HEK293 (cell line): ENCODE data around the gene ZNF12.

Source experiments
- CTCF ChIA-PET: fragments of 350-600 bp; formaldehyde crosslinking; extraction: SDS; loops from one replicate; lab custom pipeline; 2021; ENCODE audit warnings: antibody characterized with exemption; lab: Yijun Ruan, JAX
- POLR2A ChIA-PET: fragments of 300-600 bp; formaldehyde crosslinking; extraction: SDS; loops from one replicate; lab custom pipeline; 2020; ENCODE audit warnings: antibody characterized with exemption, inconsistent platforms; lab: Yijun Ruan, JAX
- H3K27ac ChIP-seq: fragments of 200-500 bp; sonication (Bioruptor generic); 2 replicates; pipeline ENCODE4 v1.5.1; 2014; ENCODE audit warnings: low read depth, low read length, control low read depth, inconsistent platforms; ENCODE audit errors: extremely low read depth
- H3K36me3 ChIP-seq, 2 experiments: fragments of 200-500 bp in 1 of 2; sonication (Bioruptor generic) in 1 of 2; 1 replicate in 1 of 2; 2 replicates in 1 of 2; pipeline ENCODE4 v1.5.1; 2014 to 2017; ENCODE audit warnings: inconsistent platforms in 2 of 2, low read length in 2 of 2; ENCODE audit not compliant: control insufficient read depth in 2 of 2, insufficient read depth in 1 of 2
- H3K4me1 ChIP-seq: fragments of 200-500 bp; sonication (Bioruptor generic); 2 replicates; pipeline ENCODE4 v1.5.1; 2014; ENCODE audit warnings: mild to moderate bottlenecking, low read length, inconsistent platforms; ENCODE audit not compliant: control insufficient read depth, insufficient read depth
- H3K4me3 ChIP-seq: 2 replicates; pipeline ENCODE4 v1.5.1; 2011; ENCODE audit warnings: low read depth, mild to moderate bottlenecking, control low read depth, low read length, moderate library complexity
- H3K9me3 ChIP-seq: fragments of 200-500 bp; sonication (Bioruptor generic); 2 replicates; pipeline ENCODE4 v1.5.1; 2014; ENCODE audit warnings: low read depth, low read length, inconsistent platforms; ENCODE audit not compliant: control insufficient read depth, insufficient read depth
- EGR2 ChIP-seq: fragments of 450-650 bp; formaldehyde crosslinking; IDR thresholded peaks from 2 replicates; pipeline ENCODE4 v1.5.1; 2016; ENCODE audit warnings: low read depth, missing biosample characterization, missing genetic modification characterization
- KLF1 ChIP-seq: fragments of 450-650 bp; formaldehyde crosslinking; IDR thresholded peaks from 2 replicates; pipeline ENCODE4 v1.5.1; 2016; ENCODE audit warnings: missing biosample characterization, missing genetic modification characterization
- KLF16 ChIP-seq: fragments of 450-650 bp; formaldehyde crosslinking; IDR thresholded peaks from 2 replicates; pipeline ENCODE4 v1.5.1; 2017; ENCODE audit warnings: missing biosample characterization, missing genetic modification characterization
- SP7 ChIP-seq: fragments of 450-650 bp; formaldehyde crosslinking; IDR thresholded peaks from 2 replicates; pipeline ENCODE4 v1.5.1; 2016; ENCODE audit warnings: missing biosample characterization, missing genetic modification characterization
- YY2 ChIP-seq: fragments of 450-650 bp; formaldehyde crosslinking; IDR thresholded peaks from 2 replicates; pipeline ENCODE4 v1.5.1; 2016; ENCODE audit warnings: missing biosample characterization, missing genetic modification characterization
- ZFHX2 ChIP-seq: fragments of 450-650 bp; formaldehyde crosslinking; conservative IDR thresholded peaks from 2 replicates; pipeline ENCODE4 v1.5.1; 2016; ENCODE audit warnings: missing biosample characterization, missing genetic modification characterization
- ZNF133 ChIP-seq: fragments of 450-650 bp; formaldehyde crosslinking; IDR thresholded peaks from 2 replicates; pipeline ENCODE4 v1.5.1; 2016; ENCODE audit warnings: missing biosample characterization, missing genetic modification characterization
- ZNF211 ChIP-seq: fragments of 450-650 bp; formaldehyde crosslinking; IDR thresholded peaks from 2 replicates; pipeline ENCODE4 v1.5.1; 2016; ENCODE audit warnings: low read depth, missing biosample characterization, missing genetic modification characterization
- ZNF221 ChIP-seq: fragments of 450-650 bp; formaldehyde crosslinking; IDR thresholded peaks from 2 replicates; pipeline ENCODE4 v1.5.1; 2017; ENCODE audit warnings: missing biosample characterization, missing genetic modification characterization, borderline replicate concordance
- ZNF311 ChIP-seq: fragments of 450-650 bp; formaldehyde crosslinking; IDR thresholded peaks from 2 replicates; pipeline ENCODE4 v1.5.1; 2017; ENCODE audit warnings: missing biosample characterization, missing genetic modification characterization, borderline replicate concordance
- ZNF366 ChIP-seq: fragments of 450-650 bp; formaldehyde crosslinking; conservative IDR thresholded peaks from 2 replicates; pipeline ENCODE4 v1.5.1; 2016; ENCODE audit warnings: missing biosample characterization, missing genetic modification characterization
- ZNF549 ChIP-seq: fragments of 450-650 bp; IDR thresholded peaks from 2 replicates; pipeline ENCODE4 v1.5.1; 2018; ENCODE audit warnings: missing biosample characterization, missing genetic modification characterization, mild to moderate bottlenecking, inconsistent platforms, moderate library complexity
- ZNF76 ChIP-seq: fragments of 450-650 bp; formaldehyde crosslinking; IDR thresholded peaks from 2 replicates; pipeline ENCODE4; 2016; ENCODE audit warnings: low read depth, missing biosample characterization, missing genetic modification characterization, borderline replicate concordance
- ZNF837 ChIP-seq: fragments of 450-650 bp; formaldehyde crosslinking; IDR thresholded peaks from 2 replicates; pipeline ENCODE4 v1.5.1; 2016; ENCODE audit warnings: missing biosample characterization, missing genetic modification characterization
- TF ChIP-seq, protein P1 (sequence below): fragments of 450-650 bp; IDR thresholded peaks from 2 replicates; pipeline ENCODE4 v1.5.1; 2018; ENCODE audit warnings: missing biosample characterization, missing genetic modification characterization
- TF ChIP-seq, protein P2 (sequence below): fragments of 450-650 bp; formaldehyde crosslinking; IDR thresholded peaks from 2 replicates; pipeline ENCODE4 v1.5.1; 2016; ENCODE audit warnings: missing biosample characterization, missing genetic modification characterization
- TF ChIP-seq, protein P3 (sequence below): fragments of 450-650 bp; formaldehyde crosslinking; IDR thresholded peaks from 2 replicates; pipeline ENCODE4 v1.5.1; 2017; ENCODE audit warnings: missing biosample characterization, missing genetic modification characterization

ZNF12 gene

DNA sequence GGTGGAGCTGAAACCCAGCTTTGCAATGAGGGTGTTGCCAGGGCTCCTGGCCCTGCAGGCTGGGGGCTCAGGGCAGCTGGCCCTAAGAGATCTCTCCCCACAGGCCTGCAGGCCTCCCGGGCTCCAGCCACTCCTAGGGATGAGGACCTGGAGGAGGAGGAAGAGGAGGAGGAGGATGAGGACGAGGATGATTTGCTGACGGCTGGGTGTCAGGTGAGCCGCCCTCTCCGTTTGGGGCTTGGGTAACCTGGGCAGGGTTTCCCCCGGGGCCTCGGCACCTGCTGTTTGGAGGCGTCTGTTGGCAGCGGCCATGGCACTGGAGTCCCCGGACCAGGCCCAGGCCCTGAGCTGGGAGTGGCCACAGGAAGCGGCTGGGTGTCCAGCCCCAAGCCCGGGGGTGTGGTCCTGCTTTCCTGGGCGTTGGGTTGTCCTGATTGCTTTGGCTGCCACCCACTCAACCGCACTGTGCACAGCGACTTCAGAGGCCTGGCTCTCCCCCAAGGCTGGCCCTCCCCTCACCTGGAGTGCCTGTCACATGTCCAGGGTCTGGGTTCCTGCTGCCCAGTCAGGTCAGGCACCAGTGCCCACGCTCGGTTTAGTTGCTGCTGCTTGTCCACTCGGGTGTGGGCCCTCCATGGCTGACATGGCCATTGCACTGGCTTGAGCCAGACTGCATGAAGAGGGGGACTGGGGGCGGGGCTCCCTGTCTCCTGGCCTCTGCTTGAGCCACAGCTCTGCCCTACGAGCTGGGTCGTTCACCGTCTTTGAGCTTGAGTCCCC lies 63.7 kb downstream of the ZNF12 start:
- H3K36me3 ChIP-seq, result peaks cover 0 to 85% of the 10 kb centered on the region in 2 experiments; a peak in 2 of 3 replicates
- POLR2A ChIA-PET, result no interaction called here
- no peaks in the 10 kb centered on the region for H3K9me3 ChIP-seq
- no peaks in the 10 kb centered on the region for H3K4me1 ChIP-seq
- TF ChIP-seq, protein P1, sequence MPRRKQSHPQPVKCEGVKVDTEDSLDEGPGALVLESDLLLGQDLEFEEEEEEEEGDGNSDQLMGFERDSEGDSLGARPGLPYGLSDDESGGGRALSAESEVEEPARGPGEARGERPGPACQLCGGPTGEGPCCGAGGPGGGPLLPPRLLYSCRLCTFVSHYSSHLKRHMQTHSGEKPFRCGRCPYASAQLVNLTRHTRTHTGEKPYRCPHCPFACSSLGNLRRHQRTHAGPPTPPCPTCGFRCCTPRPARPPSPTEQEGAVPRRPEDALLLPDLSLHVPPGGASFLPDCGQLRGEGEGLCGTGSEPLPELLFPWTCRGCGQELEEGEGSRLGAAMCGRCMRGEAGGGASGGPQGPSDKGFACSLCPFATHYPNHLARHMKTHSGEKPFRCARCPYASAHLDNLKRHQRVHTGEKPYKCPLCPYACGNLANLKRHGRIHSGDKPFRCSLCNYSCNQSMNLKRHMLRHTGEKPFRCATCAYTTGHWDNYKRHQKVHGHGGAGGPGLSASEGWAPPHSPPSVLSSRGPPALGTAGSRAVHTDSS (tag by site-specific recombination), result peak; percentile 62
- no peak for TF ChIP-seq KLF16 (tag by site-specific recombination)
- 0 out of 2 replicates have a peak, but pooled peaks have one; percentile 11 for TF ChIP-seq KLF1 (tag by site-specific recombination)
- TF ChIP-seq, all 188 proteins: peak for 2
- CTCF ChIA-PET, result no interaction called here
- no peak overlapping the region for H3K27ac ChIP-seq
- no peak overlapping the region for H3K4me3 ChIP-seq

DNA sequence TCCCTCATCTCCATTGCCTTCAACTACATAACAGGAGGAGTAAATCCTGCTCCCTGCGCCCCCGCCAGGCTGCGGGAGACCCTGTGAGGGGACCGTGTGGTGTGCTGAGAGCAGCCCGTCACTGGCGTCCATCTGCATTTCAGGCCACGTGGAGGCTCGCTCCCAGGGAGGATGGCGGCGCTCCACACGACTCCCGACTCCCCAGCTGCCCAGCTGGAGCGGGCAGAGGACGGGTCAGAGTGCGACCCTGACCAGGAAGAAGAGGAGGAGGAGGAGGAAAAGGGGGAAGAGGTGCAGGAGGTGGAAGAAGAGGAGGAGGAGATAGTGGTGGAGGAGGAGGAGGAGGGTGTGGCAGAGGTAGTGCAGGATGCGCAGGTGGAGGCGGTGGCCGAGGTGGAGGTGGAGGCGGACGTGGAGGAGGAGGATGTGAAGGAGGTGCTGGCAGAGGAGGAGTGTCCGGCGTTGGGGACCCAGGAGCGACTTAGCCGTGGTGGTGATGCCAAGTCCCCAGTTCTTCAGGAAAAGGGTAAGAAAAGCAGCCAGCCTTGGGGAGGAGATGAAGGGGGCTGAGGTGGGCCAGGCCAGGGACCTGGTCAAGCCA lies 64.4 kb downstream of the ZNF12 start:
- no peak for TF ChIP-seq ZNF311 (tag by site-specific recombination)
- no peak for TF ChIP-seq ZNF211 (tag by site-specific recombination)
- TF ChIP-seq YY2 (tag by site-specific recombination), result no peak
- no peak for TF ChIP-seq SP7
- peak; percentile 83 for TF ChIP-seq EGR2 (tag by site-specific recombination)
- TF ChIP-seq ZNF549 (tag by site-specific recombination), result no peak
- peak; percentile 70 for TF ChIP-seq ZFHX2
- TF ChIP-seq ZNF76, result no peak
- TF ChIP-seq ZNF133 (tag by site-specific recombination), result no peak
- TF ChIP-seq, protein P2, sequence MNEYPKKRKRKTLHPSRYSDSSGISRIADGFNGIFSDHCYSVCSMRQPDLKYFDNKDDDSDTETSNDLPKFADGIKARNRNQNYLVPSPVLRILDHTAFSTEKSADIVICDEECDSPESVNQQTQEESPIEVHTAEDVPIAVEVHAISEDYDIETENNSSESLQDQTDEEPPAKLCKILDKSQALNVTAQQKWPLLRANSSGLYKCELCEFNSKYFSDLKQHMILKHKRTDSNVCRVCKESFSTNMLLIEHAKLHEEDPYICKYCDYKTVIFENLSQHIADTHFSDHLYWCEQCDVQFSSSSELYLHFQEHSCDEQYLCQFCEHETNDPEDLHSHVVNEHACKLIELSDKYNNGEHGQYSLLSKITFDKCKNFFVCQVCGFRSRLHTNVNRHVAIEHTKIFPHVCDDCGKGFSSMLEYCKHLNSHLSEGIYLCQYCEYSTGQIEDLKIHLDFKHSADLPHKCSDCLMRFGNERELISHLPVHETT (tag by site-specific recombination), result no peak
- no peak for TF ChIP-seq ZNF221 (tag by site-specific recombination)
- TF ChIP-seq ZNF837 (tag by site-specific recombination), result no peak
- TF ChIP-seq, protein P3, sequence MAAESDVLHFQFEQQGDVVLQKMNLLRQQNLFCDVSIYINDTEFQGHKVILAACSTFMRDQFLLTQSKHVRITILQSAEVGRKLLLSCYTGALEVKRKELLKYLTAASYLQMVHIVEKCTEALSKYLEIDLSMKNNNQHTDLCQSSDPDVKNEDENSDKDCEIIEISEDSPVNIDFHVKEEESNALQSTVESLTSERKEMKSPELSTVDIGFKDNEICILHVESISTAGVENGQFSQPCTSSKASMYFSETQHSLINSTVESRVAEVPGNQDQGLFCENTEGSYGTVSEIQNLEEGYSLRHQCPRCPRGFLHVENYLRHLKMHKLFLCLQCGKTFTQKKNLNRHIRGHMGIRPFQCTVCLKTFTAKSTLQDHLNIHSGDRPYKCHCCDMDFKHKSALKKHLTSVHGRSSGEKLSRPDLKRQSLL (tag by site-specific recombination), result no peak
- TF ChIP-seq ZNF366 (tag by site-specific recombination), result no peak
- H3K4me1 ChIP-seq, result no peaks in the 10 kb centered on the region
- peaks cover 0 to 78% of the 10 kb centered on the region in 2 experiments; a peak in 2 of 3 replicates for H3K36me3 ChIP-seq
- ChIA-PET POLR2A (no interaction called here), CTCF (no interaction called here)
- H3K4me3 ChIP-seq, result no peak overlapping the region
- H3K9me3 ChIP-seq, result no peaks in the 10 kb centered on the region
- no peak overlapping the region for H3K27ac ChIP-seq
